ENCODE measurements around the gene CAV3.

Gene CAV3

GRCh38 chr3:8736436-8736835 lies 2.8 kb downstream of the CAV3 start:
- no peak for DNase-seq (ENCODE audit: low read depth)

GRCh38 chr3:8737301-8737700 lies 3.7 kb downstream of the CAV3 start:
- no peak for DNase-seq (ENCODE audit: low read depth)

GRCh38 chr3:8737823-8738222 lies 4.2 kb downstream of the CAV3 start:
- no peak for DNase-seq (ENCODE audit: low read depth)

GRCh38 chr3:8738639-8739038 lies 5.0 kb downstream of the CAV3 start:
- no peak for DNase-seq (ENCODE audit: low read depth)

GRCh38 chr3:8739757-8740504 lies 6.3 kb downstream of the CAV3 start:
- DNase-seq (ENCODE audit: low read depth) = no peak

GRCh38 chr3:8741581-8742261 lies 8.1 kb downstream of the CAV3 start:
- no peak for DNase-seq (ENCODE audit: low read depth)

GRCh38 chr3:8743021-8743601 lies 9.5 kb downstream of the CAV3 start:
- no peak for DNase-seq (ENCODE audit: low read depth)

GRCh38 chr3:8743911-8744310 lies 10.3 kb downstream of the CAV3 start:
- DNase-seq (ENCODE audit: low read depth) = no peak

- no peak for DNase-seq (ENCODE audit: low read depth)
These were observed 12.2 kb downstream of the CAV3 start for GRCh38 chr3:8745619-8746370.

GRCh38 chr3:8746780-8747345 lies 13.3 kb downstream of the CAV3 start:
- no peak for DNase-seq (ENCODE audit: low read depth)

GRCh38 chr3:8749316-8749715 lies 15.7 kb downstream of the CAV3 start:
- no peak for DNase-seq (ENCODE audit: low read depth)

GRCh38 chr3:8752832-8753231 lies 19.2 kb downstream of the CAV3 start:
- no peak for DNase-seq (ENCODE audit: low read depth)

GRCh38 chr3:8755097-8755496 lies 21.5 kb downstream of the CAV3 start:
- DNase-seq (ENCODE audit: low read depth) = no peak

- DNase-seq (ENCODE audit: low read depth) = no peak
These were observed 22.1 kb downstream of the CAV3 start for GRCh38 chr3:8755564-8756237.

- no peak for DNase-seq (ENCODE audit: low read depth)
These were observed 23.1 kb downstream of the CAV3 start for GRCh38 chr3:8756671-8757070.

GRCh38 chr3:8757551-8758518 lies 24.2 kb downstream of the CAV3 start:
- no peak for DNase-seq (ENCODE audit: low read depth)

- DNase-seq (ENCODE audit: low read depth) = no peak
These were observed 25.6 kb downstream of the CAV3 start for GRCh38 chr3:8759038-8759707.

GRCh38 chr3:8760091-8760490 lies 26.5 kb downstream of the CAV3 start:
- no peak for DNase-seq (ENCODE audit: low read depth)

GRCh38 chr3:8760506-8760905 lies 26.9 kb downstream of the CAV3 start:
- no peak for DNase-seq (ENCODE audit: low read depth)

GRCh38 chr3:8761866-8762265 lies 28.3 kb downstream of the CAV3 start:
- DNase-seq (ENCODE audit: low read depth) = no peak
